Esophagus squamous epithelium (tissue), 4 donors: Measurements from ENCODE around the gene RELT.

Experiments
- POLR2A ChIP-seq, 4 donors: fragments of 450-650 bp; IDR thresholded peaks; one replicate each; pipeline ENCODE4 v1.6.1; 2017; ENCODE audit warnings: antibody characterized with exemption in 4 of 4, mild to moderate bottlenecking in 4 of 4, moderate library complexity in 3 of 4
- TF ChIP-seq, protein P1 (sequence below), 6 experiments: fragments of 450-650 bp in 4 of 6; fragments of 200-600 bp in 2 of 6; sonication (generic) in 2 of 6; IDR thresholded peaks; one replicate each; pipeline ENCODE4 v1.5.1; 2016 to 2019; ENCODE audit warnings: antibody characterized with exemption in 6 of 6, mild to moderate bottlenecking in 4 of 6, moderate library complexity in 4 of 6

DNA sequence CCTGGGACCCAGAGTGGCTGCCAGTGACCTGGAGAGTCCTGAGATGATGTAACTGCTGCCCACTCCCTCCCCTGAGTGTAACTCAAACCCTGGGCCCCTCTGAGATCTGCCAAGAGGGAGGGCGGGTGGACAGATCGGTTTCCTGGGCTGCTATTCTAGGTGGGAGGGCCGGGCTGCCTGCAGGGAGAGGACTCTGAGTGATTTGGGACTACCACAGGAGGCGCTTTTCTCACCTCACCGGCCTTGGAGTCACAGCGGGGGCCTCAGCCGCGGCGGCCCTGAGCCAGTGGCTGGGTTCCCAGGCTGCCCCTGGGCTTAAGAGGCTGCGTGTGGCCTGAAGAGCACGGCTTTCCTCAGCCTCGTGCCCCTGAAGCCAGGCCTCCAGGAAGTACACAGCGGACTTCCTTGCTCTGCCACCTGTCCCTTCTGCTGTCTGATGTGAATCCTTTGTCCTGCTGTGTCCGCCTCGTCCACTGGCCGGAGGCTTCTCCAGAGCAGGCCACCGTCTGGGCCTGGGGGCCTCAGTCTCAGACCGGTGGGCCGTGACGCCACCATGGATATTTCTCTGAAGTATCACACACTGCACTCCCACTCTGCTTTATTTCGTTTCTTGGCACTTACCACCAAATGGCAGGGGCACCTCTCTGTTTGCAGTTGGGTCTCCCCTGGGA is 11.5 kb downstream of the RELT start:
- TF ChIP-seq, protein P1, sequence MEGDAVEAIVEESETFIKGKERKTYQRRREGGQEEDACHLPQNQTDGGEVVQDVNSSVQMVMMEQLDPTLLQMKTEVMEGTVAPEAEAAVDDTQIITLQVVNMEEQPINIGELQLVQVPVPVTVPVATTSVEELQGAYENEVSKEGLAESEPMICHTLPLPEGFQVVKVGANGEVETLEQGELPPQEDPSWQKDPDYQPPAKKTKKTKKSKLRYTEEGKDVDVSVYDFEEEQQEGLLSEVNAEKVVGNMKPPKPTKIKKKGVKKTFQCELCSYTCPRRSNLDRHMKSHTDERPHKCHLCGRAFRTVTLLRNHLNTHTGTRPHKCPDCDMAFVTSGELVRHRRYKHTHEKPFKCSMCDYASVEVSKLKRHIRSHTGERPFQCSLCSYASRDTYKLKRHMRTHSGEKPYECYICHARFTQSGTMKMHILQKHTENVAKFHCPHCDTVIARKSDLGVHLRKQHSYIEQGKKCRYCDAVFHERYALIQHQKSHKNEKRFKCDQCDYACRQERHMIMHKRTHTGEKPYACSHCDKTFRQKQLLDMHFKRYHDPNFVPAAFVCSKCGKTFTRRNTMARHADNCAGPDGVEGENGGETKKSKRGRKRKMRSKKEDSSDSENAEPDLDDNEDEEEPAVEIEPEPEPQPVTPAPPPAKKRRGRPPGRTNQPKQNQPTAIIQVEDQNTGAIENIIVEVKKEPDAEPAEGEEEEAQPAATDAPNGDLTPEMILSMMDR (IDR thresholded peaks at IDR 0.05), result no peak
- no peak for TF ChIP-seq POLR2A (IDR thresholded peaks at IDR 0.05)
